H1 (cell line): ENCODE measurements around the gene ENPEP. TPM values are rescaled to one million over a fixed set of nuclear protein-coding genes. Genes with fewer than 3 reads are reported as not detected.

Experiments
- BCL11A ChIP-seq, 2 experiments: IDR thresholded peaks; one replicate each; pipeline ENCODE4 v1.6.1; 2011; ENCODE audit warnings: low read depth in 2 of 2, low read length in 2 of 2, mild to moderate bottlenecking in 2 of 2
- EZH2 ChIP-seq: fragments of 200-600 bp; sonication (generic); IDR thresholded peaks from 2 replicates; pipeline ENCODE4 v1.7.1; 2012; ENCODE audit warnings: low read depth, mild to moderate bottlenecking, moderate library complexity, low read length, inconsistent platforms; ENCODE audit not compliant: severe bottlenecking
- RFX5 ChIP-seq: IDR thresholded peaks from 2 replicates; pipeline ENCODE4 v1.6.1; 2011; ENCODE audit warnings: low read depth, low read length, improper control_type of control experiment, borderline replicate concordance
- polyA plus RNA-seq, 7 experiments: library from polyadenylated mRNA; depleted of rRNA in 3 of 7; stranded (reverse) in 5 of 7; unstranded in 2 of 7; fragments of >200 nt in 5 of 7; fragments of 200-250 nt in 2 of 7; gene quantifications; 1 replicate in 5 of 7; 2 replicates in 1 of 7; 4 replicates in 1 of 7; pipeline versions ENCODE4 v1.2.1 to v1.2.3, GENCODE V29; 2011 to 2013; ENCODE audit warnings: missing spikeins in 2 of 7, mixed read lengths in 2 of 7
- total RNA-seq: library from RNA; stranded (reverse); fragmentation: NEBNext Ultra II Directional; extraction: Animal tissue kit (Norgen Biotek cat#: 25700); gene quantifications from 2 replicates; pipeline ENCODE4 v1.2.1, GENCODE V29; 2021
- TF ChIP-seq, protein P1 (sequence below): IDR thresholded peaks from 2 replicates; pipeline ENCODE4 v1.6.1; 2011; ENCODE audit warnings: low read depth, mild to moderate bottlenecking, low read length; ENCODE audit not compliant: insufficient read depth

Gene ENPEP
- total and polyA plus RNA-seq, 2 of the 8 experiments (the other 6 are each of a cell fraction or from before 2014, with no cell fraction given): 0.09 to 0.61 TPM

DNA sequence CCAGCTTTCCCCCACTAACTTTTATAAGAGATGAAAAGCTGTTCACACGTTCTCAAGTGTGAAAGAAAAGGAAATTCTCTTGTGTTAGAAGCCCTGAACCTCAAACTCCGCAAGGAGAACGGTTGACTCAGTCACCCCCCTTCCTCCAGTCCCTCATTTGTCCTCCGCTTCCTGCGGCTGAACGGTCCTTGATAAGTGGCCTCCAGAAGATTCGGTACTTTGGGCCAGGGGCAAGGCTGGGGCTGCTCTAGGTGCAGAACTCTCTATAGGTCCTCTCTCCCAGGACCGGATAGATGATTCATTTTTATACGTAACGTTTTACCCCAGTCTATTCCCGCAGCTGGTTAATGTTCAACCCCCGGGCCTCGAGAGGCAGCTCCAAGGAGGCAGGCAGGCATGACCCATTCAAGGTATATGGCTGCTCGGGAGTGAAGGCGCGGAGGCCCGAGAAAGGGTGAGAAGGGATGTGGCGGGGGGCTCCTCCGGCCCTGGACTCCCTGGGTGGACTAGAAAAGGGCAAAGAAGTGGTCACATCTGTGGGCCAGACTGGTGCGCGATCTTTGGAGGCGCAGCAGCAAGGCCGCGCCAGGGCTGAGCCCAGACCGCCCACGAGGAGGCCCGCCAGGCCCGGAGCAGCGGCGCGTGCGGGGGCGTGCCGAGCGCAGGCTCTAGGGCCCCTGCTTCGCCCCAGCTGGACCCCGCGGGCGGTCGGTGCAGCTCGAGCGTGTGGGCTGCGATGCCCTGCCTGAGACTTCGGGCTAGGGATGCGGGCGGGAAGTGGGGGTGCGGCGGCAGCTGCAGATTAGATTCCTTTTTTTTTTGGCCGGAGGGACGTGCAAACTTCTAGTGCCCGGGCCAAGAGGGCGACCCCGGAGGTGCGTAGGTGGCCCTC is 135.2 kb downstream of the ENPEP start (continued):
- TF ChIP-seq, protein P1, sequence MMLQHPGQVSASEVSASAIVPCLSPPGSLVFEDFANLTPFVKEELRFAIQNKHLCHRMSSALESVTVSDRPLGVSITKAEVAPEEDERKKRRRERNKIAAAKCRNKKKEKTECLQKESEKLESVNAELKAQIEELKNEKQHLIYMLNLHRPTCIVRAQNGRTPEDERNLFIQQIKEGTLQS: no peak
- TF ChIP-seq EZH2 (peak; percentile 50), RFX5 (no peak), BCL11A (IDR thresholded peaks at IDR 0.05; ENCODE audit: low read depth in 2 of 2, low read length in 2 of 2) (no peak)
